Medulla oblongata (tissue), 1 donor: ENCODE results near the gene DLL1.

Experiments used
- DNase-seq: peaks from one replicate; pipeline ENCODE4 v3.0.0-alpha.2; 2015; ENCODE audit errors: extremely low spot score

DLL1 gene

DNA sequence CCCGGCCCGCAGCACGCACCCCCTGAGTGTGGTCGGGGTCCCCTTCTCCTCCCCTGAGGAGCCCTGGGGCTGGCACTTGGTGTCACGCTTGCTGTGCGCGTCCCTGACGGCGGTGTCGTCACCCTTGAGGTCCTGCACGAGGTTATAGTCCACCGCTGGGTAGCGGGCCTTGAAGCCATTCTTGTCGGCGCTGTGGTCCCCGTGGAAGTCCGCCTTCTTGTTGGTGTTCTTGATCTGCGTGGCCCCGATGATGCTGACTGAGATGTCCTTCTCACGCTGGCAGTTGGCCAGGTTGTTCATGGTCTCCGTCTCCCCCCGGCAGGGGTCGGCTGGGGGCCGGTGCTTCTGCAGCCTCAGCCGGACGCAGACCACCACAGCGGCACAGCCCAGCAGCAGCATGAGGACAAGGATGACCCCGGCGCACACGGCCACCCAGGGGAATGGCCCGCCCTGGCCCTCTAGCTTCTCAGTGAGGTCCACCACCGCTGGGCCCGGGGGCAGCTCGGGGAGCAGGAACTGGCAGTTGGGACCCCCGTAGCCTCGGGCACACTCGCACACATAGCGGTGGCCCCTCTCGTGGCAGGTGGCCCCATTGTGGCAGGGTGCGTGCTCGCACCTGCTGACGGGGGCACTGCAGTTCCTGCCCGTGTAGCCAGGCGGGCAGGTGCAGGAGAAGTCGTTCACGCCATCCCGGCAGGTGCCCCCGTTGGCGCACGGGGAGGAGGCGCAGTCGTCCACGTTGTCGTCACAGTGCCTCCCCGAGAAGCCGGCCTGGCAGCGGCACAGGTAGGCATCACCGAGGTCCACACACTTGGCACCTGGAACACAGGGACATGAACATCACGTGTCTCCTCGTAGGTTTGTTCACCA lies 7.4 kb downstream of the DLL1 start:
- no peak for DNase-seq

DNA sequence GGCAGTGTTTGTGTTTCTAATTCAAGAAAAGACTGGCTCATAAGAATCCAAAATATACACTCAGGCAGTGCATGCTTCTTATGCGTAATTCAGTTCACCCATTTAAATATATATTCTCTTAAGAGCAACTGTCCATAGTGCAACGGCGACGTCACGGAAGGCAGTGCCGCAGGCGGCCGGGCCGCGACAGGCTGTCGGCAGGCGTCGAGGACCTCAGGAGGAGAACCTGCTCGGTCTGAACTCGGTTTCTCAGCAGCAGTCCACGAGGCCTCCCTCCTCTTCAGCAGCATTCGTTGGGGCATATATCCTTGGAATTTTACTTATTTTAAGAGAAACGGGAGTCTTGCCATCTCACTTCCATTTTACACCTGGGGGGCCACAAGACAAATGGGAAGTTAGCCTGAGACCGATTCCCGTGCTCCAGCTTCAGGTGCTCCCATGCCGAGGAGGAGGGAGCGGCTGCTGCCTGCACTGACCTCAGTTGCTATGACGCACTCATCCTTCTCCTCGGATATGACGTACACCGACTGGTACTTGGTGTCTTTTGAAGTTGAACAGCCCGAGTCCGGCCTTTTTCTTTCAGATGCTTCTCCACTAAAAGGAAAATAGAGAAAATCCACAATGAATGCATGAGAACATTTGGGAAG lies 8.2 kb downstream of the DLL1 start:
- no peak for DNase-seq

DNA sequence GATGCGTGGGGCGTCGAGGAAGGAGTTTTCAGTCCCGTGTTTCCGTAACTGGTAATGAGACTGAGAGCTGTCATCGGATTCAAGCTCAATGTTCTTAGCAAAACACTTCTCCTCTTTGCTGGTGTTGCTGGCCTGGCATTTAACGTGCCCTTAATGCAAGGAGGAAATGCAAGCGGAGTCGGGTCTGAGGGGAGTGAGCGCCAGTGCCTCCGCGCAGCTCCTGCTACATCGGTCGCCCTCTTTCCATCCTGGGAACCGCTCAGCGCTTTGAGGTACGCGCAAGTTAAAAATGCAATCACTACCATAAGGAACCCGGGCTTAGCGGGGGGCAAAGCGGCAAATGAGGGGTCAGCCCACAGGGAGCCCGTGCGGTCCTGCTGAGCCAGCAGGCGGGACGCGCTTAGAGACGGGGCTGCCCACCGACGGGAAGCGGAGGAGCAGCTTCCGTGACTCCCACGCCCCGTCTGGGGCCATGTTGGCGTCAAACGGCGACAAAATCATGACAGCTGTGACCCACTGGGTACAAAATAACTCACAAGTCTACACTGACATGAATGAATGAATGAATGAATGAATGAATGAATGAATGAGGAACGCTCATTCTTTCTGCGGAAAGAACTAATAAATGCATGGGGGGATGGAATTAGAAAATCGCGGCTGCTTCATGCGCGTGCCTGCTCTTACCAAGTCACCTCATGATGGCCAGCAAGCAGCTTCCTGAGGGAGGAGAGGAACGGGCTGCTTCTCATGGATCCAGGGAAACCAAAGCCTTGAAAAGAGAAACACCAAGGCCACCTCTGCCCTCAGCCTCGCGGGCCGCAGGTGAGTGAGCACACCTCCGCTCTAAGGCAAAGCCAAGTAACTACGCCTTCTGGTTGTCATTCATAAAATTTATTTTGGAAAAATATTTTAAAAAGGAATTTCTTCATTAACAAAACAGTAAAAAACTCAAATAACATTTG lies 9.3 kb downstream of the DLL1 start:
- DNase-seq, result no peak

DNA sequence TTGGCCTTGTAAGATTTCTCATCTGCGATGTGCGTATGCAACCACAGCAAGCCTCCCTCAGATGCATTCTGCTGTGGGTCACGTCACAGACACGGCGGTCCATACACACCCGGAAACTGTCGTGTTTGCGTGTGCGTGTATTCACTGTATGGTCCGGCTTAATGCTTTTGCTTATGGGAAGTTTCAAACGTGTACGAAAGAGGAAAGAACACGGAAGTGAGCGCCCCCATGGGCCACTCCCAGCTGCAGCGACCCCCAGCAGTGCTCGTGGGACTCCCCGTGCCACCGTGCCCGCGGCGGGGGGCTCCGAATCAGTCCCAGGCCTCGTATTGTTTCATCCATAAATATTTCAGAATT lies 10.2 kb downstream of the DLL1 start:
- no peak for DNase-seq

DNA sequence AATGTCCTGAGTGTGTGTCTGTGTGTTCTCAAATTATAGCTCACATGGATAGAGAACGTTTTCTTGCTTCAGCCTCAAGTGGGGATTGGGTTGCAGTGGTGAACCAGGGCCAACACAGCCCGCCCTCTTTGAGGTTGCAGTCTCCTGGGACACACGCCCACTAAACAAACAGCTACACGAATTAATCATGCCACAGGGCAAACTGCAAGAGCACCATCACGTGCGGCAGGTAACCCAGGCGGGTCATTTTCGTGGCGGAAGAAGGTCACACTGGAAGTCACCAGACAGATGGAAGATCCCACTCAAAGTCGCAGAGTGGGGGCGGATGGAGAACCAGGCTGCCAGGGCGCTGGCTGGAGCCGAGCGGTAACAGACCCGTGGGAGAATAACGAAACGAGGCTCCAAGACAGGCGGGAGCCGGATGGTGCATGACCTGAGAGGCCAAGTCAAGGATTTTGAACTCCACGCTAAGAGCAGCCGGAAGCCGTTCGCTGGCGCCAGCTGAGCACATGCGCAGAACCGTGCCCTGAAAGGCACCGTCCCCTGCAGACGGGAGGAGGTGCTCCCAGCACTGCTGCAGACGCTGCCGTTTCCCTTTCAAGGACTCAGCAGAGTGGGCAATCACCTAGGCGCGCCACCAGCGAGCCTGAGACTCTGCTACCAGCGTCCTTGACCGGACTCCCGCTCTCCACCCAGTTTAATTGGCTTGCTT lies 10.7 kb downstream of the DLL1 start:
- no peak for DNase-seq

DNA sequence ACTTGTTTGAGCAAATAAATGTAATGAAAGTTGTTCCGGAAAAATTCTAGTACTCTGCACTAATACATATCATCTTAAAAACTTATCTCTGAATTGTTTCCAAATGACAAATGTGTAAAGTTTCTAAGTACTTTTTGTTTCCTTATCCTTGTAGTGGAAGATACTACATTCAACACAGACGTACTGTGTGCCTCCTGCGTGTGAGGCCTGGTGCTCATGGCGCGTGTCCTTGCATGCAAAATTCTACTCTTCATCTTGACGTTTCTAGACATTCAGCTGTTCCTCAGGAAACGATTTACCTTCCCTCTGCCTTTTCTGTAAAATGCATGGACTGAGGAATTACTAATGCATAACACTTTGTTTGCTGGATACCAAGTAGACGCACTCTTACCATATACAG lies 11.5 kb downstream of the DLL1 start:
- DNase-seq, result no peak

DNA sequence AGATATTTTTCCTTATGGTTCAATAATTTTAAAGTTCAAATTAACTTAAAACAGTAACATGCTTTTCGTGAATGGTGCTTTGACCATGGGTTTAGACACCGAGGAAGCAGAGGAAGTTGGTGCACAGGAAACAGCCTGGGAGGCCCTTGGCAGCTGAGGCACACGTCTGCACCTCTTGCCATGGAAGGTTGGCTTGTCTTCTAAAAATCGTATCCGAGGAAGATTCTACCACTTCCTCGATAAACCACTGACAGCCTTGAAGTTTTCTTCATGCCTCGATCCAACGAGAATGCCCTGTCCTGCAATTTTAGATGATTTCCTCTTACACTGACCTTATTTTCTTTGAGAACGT lies 12.2 kb downstream of the DLL1 start:
- no peak for DNase-seq

DNA sequence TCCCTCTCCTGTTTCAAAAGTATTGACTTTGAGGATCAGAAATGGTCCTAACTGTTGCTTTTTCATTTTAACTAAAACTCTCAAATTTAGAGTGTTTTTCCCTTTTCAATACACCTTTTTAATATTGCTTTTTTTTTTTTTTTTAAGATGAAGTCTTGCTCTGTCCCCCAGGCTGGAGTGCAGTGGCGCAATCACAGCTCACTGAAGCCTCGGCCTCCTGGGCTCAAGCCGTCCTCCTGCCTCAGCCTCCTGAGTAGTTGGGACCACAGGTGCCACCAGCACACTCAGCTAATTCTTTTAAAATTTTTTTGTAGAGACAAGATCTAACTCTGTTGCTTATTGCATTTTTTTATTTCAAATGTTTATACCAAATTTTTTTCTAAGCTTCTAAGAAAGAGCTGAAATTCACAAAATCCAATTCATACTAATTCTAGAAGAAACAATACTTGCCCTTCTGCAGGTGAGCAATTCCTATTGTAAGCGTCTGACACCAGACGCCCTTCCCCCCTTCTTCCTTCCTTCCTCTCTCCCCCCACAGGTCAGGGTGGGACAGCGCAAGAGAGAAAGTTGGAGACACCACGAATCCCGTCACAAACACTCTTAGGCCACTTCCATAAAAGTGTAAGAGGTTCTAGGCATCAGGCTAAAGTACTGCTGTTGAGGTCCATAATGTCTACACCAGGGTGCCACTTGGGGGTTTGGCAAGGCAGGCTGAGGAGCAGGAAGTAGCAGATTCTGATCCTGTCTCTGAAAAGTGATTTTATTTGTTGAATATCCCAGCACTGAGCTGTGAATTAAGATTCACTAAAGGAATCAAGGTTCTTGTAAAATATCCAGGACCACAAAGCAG lies 12.8 kb downstream of the DLL1 start:
- no peak for DNase-seq

DNA sequence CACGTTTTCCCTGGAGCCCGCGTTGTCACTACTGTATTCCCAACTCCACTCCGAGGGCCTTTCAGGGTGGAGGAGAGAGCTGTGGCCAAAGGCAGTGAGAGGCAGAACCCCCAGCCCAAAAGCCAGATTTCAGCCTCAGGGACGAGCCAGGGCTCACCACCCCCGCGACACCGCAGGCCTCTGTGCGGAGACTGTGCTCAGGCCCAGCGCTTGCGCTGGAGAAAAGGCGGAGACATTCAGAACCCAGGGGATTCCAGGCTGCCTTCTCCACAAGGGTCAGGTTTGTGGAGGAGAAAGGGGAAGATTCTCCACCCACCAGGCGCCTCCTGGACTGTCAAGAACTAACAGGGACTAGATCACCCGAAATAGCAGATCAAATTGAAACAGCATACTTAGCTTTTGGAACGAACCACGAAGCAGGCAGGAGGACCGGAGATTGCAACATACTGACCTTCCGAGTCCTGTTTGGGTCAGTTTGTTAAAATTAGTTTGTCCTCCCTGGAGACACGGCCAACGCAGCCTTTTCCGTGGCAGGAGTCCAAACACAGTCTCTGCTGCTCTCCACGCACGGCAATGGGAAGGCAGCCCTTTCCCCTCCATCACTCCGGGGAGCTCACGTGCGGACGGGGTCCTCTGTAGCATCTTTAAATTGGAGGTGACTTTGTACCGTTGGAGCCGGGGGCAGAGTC lies 14.4 kb downstream of the DLL1 start:
- DNase-seq, result no peak

DNA sequence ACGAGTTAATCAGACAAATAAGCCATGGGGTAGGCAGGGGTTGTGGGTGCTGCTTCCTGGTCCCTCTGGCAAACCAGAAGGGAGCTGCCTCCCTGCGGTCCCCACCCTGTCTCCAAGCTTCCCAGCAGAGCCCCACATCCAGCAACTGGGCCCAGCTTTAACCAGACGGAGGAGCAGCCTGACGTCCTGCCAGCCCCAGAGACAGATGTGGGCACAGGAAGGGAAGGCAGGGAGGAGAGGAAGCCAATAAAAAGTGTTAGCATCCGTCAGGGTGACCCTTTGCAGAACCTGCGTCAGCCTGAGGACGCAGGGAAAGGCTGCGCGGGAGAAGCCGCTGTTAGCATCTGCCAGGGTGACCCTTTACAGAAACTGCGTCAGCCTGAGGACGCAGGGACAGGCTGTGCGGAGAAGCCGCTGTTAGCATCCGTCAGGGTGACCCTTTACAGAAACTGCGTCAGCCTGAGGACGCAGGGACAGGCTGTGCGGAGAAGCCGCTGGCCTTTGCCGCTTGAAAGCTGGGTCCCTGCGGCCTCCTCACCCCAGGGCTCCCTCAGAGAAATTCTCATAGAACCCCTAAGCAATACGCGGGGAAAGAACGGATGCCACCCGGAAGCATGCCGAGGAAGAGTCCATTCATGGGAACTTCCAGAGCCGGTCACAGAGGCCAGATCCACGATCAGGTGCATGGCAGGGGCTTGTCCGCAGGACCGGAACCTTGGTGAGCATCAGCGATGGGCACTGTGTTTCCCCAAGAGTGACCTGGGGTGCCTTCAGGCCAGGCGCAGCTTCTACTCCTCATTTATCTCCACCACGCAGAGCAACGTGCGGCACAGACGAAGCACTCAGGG lies 15.9 kb downstream of the DLL1 start:
- no peak for DNase-seq

DNA sequence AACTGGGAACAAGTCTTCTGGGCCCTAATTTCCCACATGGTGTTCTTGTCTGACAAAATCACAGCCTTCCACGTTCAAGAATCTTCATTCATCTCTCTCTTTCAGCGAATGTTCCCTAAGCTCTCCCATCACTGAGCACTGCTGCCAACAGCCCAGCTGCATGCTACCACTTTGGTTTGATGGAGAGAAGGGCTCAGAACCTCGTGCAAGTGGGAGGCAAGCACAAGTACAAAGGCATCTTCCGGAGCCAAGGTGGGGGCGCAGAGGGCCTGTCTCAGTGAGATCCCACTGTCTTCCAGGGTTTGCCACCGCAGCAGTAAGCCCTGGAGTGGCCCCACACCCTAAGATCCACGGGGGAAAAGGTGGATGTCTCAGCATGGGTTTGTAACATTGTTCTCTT lies 17.2 kb downstream of the DLL1 start:
- no peak for DNase-seq

DNA sequence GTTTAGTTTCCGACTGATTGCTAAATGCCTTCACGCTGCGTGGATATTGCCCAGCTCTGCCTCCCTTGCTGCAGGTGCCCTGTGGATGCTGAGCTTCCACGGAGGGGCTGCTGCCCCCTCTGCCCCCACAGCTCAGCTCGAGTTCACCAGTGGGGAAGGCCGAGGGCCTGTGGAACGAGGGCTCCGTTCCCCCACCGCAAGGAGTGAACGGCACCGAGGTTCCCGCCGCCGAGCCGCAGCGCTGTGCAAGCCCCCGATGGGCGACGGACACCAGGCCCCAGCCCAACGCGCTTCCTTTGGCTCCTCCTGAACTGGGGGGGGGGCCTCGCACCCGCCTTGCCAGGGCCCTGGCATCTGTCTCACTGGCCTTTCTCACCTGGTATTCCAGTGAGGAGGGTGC lies 17.7 kb downstream of the DLL1 start:
- no peak for DNase-seq

DNA sequence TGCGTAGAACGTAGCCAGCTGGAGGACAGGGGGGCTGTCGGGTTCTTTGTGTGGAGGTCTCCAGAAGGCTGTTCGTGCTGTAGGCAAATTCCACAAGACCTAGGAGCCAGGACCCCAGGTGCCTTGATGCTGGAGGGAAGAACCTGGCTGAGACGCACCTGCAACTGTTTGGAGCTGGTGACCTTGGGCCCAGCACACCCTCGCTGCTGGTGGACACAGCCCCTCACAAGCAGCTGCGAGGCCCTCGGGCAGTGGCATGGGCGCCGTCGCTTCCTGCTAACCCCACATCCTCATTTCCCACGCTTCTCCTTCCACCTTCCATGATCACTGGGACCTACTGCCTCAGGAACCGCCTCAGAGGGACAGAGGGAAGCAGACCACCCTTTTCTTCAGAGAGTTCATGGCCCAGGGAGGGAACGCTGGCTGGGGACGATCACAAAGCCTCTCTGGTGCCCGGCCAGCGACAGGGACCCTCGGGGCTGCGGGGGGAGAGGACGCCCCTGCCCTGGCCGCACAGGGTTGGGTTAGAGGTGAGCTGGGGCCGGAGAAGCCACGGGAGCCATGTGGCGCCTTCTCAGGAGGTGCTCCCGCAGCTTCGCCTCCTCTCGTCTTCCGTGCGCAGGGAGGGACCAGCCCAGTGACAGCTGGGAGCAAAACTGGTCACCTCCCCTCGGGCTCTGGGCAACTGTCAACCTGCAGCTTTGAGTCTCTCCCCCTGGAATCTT lies 18.4 kb downstream of the DLL1 start:
- no peak for DNase-seq

DNA sequence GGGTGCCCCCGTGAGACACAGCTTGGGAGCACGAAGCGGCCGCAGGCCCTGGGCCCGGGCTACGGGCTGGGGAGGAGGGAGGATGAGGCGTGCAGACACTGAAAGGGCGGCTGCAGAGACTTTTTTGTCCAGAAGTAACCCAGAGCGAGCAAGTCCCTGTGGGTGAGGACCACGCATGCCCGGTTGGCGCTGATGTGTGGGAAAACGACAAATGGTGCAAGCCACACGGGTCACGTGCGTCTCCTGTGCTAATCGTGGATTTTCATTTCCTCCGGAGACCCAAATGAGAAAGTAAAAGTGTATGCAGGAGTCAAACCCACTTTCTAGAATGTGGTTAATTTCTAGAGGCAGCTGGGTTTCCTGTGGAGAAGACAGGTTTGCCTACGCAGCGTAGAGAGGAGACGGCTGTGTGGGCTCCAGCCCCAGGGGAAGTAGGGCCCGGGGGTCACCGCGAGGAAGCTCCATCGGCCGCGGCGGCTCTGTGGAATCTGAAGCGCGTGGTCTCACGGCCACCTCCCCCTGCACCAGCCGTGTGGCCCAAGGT lies 19.0 kb downstream of the DLL1 start:
- DNase-seq, result peak; percentile 65

DNA sequence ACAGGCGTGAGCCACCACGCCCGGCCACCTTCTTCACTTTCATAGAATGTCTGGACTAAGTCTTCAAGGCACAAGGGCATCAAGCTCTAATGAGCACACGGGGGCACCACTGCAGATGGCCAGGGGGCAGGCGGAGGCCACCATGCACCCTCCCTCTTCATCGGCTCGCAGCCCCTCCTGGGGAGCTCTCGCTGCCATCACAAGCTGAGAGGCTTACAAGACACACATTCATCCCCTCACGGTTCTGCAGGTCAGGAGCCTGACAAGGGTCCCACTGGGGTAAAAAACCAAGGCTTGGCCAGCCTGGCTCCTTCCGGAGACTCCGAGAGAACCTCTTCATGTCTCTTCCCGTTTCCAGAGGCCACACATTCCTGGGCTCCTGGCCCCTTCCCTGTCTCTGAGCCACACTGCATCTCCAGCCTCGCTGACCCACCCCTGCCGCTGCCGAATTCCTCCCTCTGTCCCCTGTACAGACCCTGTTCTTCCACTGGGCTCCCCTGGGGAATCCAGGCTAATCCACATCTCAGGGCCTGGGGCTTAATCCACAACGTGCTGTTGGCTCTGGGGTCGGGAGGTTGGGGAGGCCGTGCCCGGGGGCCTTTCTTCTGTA lies 19.8 kb downstream of the DLL1 start:
- no peak for DNase-seq

DNA sequence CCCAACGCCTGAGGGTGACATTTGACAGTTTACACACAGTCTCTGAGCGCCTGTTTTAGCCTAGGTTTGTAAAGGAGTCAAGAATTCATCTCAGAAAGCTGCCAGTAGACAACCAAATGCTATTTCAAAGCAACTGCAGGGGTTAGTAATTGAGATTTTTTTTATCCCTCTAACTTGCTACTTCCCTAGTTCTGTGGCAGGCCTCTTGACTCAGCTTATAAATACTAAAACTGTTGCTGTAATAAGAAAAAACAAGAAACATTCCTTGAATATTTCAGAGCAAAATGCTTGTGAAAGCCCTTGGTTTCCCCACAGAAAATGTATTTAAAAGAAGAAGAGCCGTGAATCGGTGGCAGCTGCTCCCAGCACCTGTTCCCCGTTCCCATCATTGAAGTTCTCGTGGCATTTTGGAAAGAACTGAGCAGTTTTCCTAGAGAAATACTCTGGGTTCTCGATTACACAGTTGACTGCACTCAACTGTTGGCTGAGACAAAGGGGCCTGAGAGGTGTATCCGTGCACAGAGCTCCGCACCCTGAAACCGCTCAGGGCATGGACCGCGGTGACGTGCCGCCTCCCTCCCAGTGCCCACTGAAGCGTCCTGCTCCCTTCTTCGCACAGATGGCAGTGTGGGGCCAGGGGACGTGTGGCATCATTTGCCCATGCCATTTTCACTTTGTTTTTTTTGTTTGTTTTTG lies 20.9 kb downstream of the DLL1 start:
- DNase-seq, result no peak

DNA sequence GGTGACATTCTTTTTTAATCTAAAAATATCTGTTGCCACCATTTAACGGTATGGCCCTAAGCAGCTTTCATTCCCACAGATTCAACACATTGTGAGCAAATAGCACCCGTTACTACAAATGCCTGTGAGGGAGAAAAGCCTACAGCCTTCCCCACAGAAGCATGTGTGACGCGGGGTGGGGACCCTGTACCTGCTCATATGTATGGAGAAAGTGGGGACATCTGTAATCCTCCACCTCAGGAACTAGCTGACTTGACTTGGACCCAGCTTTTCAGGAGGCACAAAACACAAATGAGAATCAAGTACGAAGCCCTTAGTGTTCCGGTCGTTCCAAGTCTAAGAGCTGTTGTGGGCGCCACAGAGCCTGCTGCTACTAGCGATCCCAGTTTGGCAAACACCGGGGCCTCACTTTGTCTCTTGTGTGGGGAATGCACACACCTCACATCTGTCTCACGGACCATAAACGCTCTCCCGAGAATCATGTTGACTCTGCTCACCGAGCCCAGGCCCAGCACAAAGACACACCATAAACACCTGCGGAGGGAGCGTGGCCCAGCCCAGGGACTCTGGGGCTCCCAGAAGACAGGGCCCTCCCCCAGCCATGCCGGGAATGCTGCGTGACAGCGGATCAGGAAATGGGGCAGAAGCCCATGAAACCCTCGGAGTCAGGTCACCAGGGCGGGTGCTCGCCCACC lies 21.6 kb downstream of the DLL1 start:
- DNase-seq, result no peak
